Fibroblast of skin of right quadriceps (primary cell): Measurements from ENCODE around the gene NELL2.

Experiments used
- DNase-seq: peaks from one replicate; pipeline ENCODE4 v3.0.0-alpha.2; 2013

The NELL2 gene

GRCh38 chr12:44526655-44527182, 349.4 kb downstream of the NELL2 start:
- no peak for DNase-seq

GRCh38 chr12:44525806-44526654, 350.1 kb downstream of the NELL2 start:
- no peak for DNase-seq

- no peak for DNase-seq
Measured at GRCh38 chr12:44523828-44524227, 352.3 kb downstream of the NELL2 start.

GRCh38 chr12:44521702-44522101, 354.4 kb downstream of the NELL2 start:
- DNase-seq, result no peak

- no peak for DNase-seq
Measured at GRCh38 chr12:44519931-44520330, 356.2 kb downstream of the NELL2 start.

- no peak for DNase-seq
Measured at GRCh38 chr12:44511289-44511688, 364.8 kb downstream of the NELL2 start.

- no peak for DNase-seq
Measured at GRCh38 chr12:44510510-44510909, 365.6 kb downstream of the NELL2 start.

GRCh38 chr12:44510076-44510475, 366.0 kb downstream of the NELL2 start:
- no peak for DNase-seq

- DNase-seq, result peak; percentile 17
Measured at GRCh38 chr12:44509471-44509870, 366.6 kb downstream of the NELL2 start.

GRCh38 chr12:44507461-44507860, 368.7 kb downstream of the NELL2 start:
- no peak for DNase-seq

- no peak for DNase-seq
Measured at GRCh38 chr12:44504799-44505198, 371.3 kb downstream of the NELL2 start.

GRCh38 chr12:44503329-44503728, 372.8 kb downstream of the NELL2 start:
- DNase-seq, result no peak

GRCh38 chr12:44502681-44503080, 373.4 kb downstream of the NELL2 start:
- DNase-seq, result no peak

- no peak for DNase-seq
Measured at GRCh38 chr12:44500423-44500822, 375.7 kb downstream of the NELL2 start.

GRCh38 chr12:44497044-44497443, 379.1 kb downstream of the NELL2 start:
- no peak for DNase-seq

- no peak for DNase-seq
Measured at GRCh38 chr12:44490181-44490580, 385.9 kb downstream of the NELL2 start.

GRCh38 chr12:44488180-44488579, 387.9 kb downstream of the NELL2 start:
- no peak for DNase-seq

GRCh38 chr12:44484862-44485261, 391.3 kb downstream of the NELL2 start:
- no peak for DNase-seq

- no peak for DNase-seq
Measured at GRCh38 chr12:44477331-44477980, 398.7 kb downstream of the NELL2 start.

- no peak for DNase-seq
Measured at GRCh38 chr12:44476683-44477082, 399.4 kb downstream of the NELL2 start.

- no peak for DNase-seq
Measured at GRCh38 chr12:44465139-44465538, 411.0 kb downstream of the NELL2 start.

- no peak for DNase-seq
Measured at GRCh38 chr12:44464180-44464579, 411.9 kb downstream of the NELL2 start.

- no peak for DNase-seq
Measured at GRCh38 chr12:44462729-44463128, 413.4 kb downstream of the NELL2 start.

- DNase-seq, result no peak
Measured at GRCh38 chr12:44460261-44460660, 415.9 kb downstream of the NELL2 start.
